Activated T-helper 9 cell treated with anti-CD3 and anti-CD28 coated beads, Interleukin-2, amount 50 U/mL, for 16 hours (primary cell): ENCODE results near the gene CHCHD6.

ENCODE experiments used
- DNase-seq: peaks from one replicate; pipeline ENCODE4 v3.0.0-alpha.2; 2020; ENCODE audit warnings: low read depth

The CHCHD6 gene

DNA sequence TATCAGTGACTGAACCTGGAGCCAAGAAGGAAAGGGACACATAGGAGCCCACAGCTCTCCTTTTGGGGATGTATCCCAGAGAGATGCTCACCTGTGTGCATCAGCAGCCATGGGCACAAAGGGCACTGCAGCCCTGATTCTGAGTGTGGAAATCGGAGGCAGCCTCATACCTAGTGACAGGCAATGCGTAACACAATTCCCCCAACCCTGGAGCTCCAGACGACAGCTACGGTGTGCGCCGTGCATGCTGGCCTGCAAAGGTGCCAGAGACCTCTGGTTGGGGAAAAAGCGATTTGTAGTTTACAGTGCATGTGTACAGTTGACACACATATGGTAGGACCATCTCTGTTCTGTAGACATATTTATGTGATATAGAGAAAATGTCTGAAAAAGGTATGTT, 219.9 kb downstream of the CHCHD6 start:
- DNase-seq, result no peak

- DNase-seq, result no peak
Observed at GRCh38 chr3:126924458-126924857, 220.4 kb downstream of the CHCHD6 start.

GRCh38 chr3:126925411-126926171, 221.6 kb downstream of the CHCHD6 start:
- no peak for DNase-seq

DNA sequence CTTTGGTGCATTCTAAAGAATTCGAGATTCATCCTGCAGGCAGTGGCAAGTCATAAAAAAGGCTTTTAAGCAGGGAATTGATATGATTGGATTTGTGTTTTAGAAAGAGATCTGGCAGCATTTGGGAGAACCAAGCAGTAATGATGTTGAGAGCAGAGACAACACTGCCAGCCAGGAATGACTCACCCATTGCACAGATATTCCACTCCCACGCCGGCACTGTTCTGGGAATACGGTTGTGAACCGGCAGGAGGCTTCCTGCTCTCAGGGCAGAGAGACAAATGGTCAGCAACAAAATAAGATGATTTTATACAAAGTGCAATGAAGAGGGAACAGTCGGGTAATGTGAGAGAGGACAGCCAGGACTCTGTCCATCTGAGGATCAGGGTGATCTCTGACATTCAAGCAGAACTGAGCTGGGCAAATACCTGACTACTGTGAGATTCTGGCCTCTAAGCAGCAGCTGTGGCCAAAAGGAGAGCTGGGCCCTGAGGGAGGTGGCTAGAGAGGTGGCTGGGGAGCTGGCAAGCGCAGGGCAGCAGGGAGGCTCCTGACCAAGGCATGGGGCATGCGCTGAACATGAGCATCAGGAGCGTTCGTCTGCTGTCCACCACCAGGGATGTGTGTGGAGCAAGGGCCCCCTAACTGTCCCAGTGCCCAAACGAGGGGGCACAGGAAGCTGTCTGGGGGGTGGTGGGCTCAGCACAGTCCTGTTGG, 222.8 kb downstream of the CHCHD6 start:
- no peak for DNase-seq

DNA sequence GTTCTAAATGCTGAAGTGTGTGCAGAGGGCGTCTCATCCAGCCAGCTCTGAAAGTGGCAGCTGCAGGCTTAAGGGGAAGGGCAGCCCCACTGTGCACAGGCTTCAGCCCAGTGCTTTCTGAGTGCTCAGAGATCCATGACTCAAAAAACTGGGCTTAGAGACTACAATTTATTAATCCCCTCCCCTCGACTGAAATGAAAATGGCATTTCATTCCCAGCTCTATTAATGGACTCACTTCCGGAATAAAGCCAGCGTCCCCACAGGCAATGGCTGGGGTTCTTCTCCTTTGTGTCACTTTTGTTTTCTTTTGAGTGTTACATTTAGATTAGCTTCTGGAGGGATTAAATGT, 223.3 kb downstream of the CHCHD6 start:
- no peak for DNase-seq

- DNase-seq, result no peak
Observed at GRCh38 chr3:126927846-126928245, 223.8 kb downstream of the CHCHD6 start.

DNA sequence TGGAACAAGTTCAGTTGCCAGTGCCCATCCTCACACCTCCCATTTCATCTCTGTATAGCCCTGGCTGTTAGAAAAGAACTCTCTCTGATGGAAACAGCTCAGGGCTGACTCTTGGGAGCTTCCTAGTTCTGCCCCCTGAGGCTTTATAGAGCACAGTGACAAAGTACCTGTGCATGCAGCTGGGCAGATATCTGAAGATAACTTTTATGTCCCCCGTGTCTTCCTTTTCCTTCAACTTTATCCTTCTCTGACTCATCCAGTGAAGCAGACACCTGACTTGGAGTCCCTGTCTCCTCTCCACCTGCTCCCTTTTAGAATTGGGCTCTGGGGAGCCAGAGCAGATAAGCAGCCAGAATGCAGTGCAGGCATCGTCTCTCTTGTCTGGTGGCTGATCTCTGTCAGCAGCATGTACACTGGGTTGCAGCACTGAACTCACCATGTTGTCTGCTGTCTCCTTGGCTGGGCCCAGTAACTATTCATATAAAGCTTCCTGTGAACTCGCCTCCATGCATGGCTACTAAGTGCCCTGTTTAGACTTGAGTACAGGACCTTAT, 225.0 kb downstream of the CHCHD6 start:
- DNase-seq, result no peak

DNA sequence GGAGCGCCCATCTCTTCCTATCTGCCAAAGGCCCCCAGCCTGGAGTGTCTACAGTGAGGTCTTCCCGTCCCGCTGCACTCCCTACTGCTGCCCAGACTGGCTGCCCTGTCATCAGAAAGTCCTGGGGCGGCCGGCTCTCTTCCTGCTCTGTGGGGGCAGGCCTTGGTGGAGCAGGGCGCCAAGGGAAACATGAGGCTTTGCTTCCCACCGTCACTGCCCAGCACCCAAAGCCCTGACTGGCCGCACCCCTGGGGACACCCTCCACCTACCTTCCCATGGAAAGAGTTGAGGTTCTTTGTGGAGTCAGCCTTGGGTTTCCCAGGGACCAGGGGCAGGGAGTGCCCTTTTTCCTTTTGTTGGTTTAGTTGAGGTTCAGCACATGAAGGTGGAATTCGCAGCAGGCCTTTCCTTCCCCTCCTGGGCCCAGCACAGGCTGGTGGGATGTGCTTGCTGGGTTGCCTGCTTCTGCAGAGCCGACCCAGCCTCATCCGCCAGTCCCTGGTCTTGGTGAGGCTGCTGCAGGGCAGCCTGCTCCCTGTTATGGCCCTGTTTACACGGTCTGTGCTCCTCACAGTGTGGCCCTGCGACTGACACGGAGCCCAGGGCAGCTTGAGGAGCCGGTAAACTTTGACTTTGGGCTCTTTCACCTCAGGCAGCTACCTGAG, 227.0 kb downstream of the CHCHD6 start:
- DNase-seq, result no peak

DNA sequence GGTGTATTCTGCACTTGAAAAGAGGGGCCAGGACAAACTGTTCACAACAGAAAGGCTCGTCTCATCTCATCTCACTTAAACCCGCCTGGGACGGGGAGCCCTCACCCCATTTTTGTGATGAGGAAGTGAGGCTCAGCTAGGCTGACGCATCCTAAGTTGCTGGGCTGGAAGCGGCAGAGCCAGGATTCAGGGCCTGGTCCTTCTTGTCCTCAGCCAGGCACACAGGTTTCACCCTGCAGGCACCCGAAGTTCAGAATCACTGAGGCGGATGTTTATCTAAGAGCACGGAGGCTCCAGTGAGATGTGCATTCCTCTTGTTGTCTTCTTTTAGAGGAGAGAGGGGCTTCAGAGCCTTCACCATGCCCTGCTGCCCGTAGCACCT, 227.8 kb downstream of the CHCHD6 start:
- no peak for DNase-seq

DNA sequence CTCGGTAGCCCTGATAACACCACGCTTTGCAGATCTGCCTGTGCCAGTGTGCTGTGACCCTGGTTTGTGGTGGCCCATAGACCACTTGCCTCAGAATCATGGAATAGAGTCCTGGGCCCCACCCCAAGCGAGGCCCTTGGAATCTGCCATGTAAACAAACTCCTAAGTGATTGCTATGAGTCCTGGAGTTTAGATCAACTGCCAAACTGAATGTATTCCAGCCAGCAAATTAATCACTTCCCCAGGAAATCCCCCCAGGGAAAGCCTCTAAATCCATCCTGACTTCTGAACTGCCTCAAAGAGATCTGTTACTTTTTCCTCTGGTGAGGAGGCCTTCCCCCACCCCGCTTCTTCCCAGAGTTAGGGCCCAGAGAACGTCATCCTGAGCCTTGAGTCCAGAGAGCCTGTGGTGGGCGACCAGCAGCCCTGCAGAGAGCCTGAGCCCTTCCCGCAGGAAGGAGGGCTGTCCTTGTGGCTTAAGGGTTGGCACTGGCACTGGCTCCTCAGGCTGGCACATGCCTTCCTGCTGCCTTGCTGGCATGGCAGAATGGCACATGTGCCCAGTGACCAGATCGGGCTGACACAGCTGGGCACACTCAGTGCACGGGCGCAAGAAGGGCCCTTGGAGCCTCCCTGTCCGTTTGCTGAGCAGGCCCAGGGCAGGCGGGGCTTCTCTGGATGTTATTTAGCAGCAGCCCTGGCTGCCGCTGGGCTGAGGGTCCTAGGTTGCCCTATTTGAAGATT, 228.3 kb downstream of the CHCHD6 start:
- DNase-seq, result no peak

- DNase-seq, result no peak
Observed at GRCh38 chr3:126934031-126934531, 230.0 kb downstream of the CHCHD6 start.

DNA sequence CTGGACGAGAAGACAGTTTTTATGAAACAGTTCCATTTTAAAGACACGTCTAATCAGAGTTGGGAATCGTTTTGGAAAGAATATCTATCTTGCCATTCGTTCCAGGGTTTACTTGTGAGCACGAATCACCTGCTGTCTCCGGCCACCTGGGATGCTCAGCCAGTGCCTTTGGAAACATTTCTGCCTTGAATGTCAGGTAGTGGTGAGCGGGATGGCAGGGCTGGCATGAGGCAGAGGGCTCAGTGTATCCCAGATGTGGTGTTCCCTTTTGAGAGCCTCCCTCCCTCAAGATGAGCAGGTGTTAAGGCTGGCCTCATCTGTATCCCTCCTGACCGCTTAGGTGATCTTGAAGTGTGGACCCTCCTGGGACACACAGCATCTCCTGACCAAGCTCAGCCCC, 231.0 kb downstream of the CHCHD6 start:
- no peak for DNase-seq

GRCh38 chr3:126935756-126936509, 231.9 kb downstream of the CHCHD6 start:
- no peak for DNase-seq

DNA sequence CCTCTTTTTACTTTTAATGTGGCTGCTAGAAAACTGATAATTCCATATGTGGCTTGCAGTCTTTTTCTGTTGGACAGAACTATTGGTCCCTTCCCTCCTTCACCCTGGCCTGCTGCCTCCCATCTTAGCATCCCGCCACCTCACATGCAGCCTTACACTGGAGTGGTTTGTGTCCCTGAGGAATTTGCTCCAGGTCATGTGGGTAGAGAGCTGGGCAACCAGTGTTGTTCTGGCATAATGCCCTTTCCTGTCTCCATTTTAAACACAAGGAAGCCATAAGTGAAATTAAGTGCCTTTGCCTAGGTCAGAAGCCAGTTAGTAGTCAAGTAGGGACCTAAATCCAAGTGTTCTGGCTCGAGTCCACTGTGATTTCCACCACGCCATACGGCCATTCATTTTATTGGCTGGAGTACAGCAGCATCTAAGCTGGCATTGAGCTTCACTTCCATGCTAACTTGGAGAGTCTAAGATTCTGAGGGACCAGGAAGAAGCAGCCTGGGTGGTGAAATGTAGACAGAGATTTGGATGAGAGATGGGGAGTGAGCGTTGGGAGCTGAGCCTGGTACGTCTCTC, 232.9 kb downstream of the CHCHD6 start:
- DNase-seq, result no peak

- DNase-seq, result no peak
Observed at GRCh38 chr3:126937533-126937932, 233.5 kb downstream of the CHCHD6 start.

DNA sequence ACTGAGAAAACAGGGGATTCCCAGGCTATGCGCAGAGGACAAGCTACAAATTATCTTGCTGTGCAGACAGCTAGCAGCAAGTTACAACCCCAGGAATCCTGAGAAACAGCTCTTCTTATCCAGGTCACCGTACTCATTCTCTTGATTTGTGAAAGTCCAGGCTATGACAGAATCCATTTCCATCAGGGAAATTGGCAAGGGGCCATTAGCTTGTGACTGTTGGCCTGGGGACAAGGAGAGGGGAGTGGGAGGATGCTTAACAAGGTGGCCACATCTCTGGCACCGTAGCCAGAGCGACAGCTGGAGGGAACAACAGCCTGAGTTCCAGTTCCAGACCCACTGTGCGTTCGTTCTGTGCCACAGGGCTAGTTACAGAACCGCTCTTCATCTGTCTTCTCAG, 233.9 kb downstream of the CHCHD6 start:
- DNase-seq, result no peak

- DNase-seq, result no peak
Observed at GRCh38 chr3:126938520-126939337, 234.7 kb downstream of the CHCHD6 start.

- no peak for DNase-seq
Observed at GRCh38 chr3:126939338-126939718, 235.3 kb downstream of the CHCHD6 start.

DNA sequence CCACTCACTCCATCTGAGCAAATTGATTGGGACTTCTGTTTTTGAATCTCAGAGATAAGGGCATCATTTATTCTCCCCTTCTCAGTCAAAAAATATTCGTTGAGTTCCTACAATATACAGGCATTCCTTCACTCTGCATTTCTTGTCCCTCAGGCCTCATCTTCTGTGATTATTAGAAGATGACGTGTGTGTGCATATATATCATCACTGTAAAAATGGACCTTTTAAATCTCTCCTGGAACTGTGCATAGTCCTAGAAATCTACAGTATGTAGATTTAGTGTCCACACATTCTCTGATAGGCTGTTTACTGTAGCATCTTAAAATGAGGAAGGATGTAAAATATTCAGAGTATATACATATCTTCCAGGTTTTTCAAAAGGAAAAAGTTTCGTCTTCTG, 235.7 kb downstream of the CHCHD6 start:
- no peak for DNase-seq

GRCh38 chr3:126941721-126942270, 237.8 kb downstream of the CHCHD6 start:
- DNase-seq, result no peak
